HG03378 (cell line): Measurements from ENCODE around the gene GNAI3.

Experiments used
- ATAC-seq: cut with Tn5 transposase; IDR thresholded peaks from one replicate; pipeline ENCODE4 v1.9.1; 2021; ENCODE audit warnings: mild to moderate bottlenecking, moderate library complexity; ENCODE audit not compliant: unreplicated experiment

Gene GNAI3

GRCh38 chr1:109543988-109544735 lies 4.3 kb upstream of the GNAI3 start:
- ATAC-seq = no peak

GRCh38 chr1:109546311-109547109 lies 1.9 kb upstream of the GNAI3 start:
- ATAC-seq = peak; percentile 44

- no peak for ATAC-seq
Measured at GRCh38 chr1:109547463-109548320, 723 bp upstream of the GNAI3 start.

GRCh38 chr1:109556563-109556962 lies 8.1 kb downstream of the GNAI3 start:
- ATAC-seq = no peak

GRCh38 chr1:109557520-109557919 lies 9.1 kb downstream of the GNAI3 start:
- ATAC-seq = no peak

- no peak for ATAC-seq
Measured at GRCh38 chr1:109559995-109560394, 11.6 kb downstream of the GNAI3 start.

GRCh38 chr1:109564194-109564878 lies 15.9 kb downstream of the GNAI3 start:
- no peak for ATAC-seq

- no peak for ATAC-seq
Measured at GRCh38 chr1:109565241-109565640, 16.8 kb downstream of the GNAI3 start.

- ATAC-seq = no peak
Measured at GRCh38 chr1:109566982-109567381, 18.6 kb downstream of the GNAI3 start.

- no peak for ATAC-seq
Measured at GRCh38 chr1:109567877-109568672, 19.7 kb downstream of the GNAI3 start.

- ATAC-seq = no peak
Measured at GRCh38 chr1:109569323-109569722, 20.9 kb downstream of the GNAI3 start.

- no peak for ATAC-seq
Measured at GRCh38 chr1:109570414-109570813, 22.0 kb downstream of the GNAI3 start.

- no peak for ATAC-seq
Measured at GRCh38 chr1:109573785-109574184, 25.4 kb downstream of the GNAI3 start.

- ATAC-seq = no peak
Measured at GRCh38 chr1:109578947-109579443, 30.6 kb downstream of the GNAI3 start.

- ATAC-seq = no peak
Measured at GRCh38 chr1:109579491-109579890, 31.1 kb downstream of the GNAI3 start.

GRCh38 chr1:109582021-109582420 lies 33.6 kb downstream of the GNAI3 start:
- ATAC-seq = no peak

GRCh38 chr1:109584766-109585165 lies 36.4 kb downstream of the GNAI3 start:
- no peak for ATAC-seq

- ATAC-seq = no peak
Measured at GRCh38 chr1:109586055-109586454, 37.6 kb downstream of the GNAI3 start.

GRCh38 chr1:109589177-109589576 lies 40.8 kb downstream of the GNAI3 start:
- no peak for ATAC-seq

GRCh38 chr1:109589679-109590078 lies 41.3 kb downstream of the GNAI3 start:
- ATAC-seq = no peak
